Tibial nerve (tissue), 4 donors: Measurements from ENCODE around the gene TPP2. TPM values are rescaled to one million over a fixed set of nuclear protein-coding genes. Genes with fewer than 3 reads are reported as not detected.

Source experiments
- DNase-seq, 2 donors: peaks; one replicate each; pipeline ENCODE4 v3.0.0-alpha.2; 2019; ENCODE audit warnings: low spot score in 2 of 2
- H3K27ac ChIP-seq, 4 donors: fragments of 200-600 bp; sonication (generic) in 3 of 4; one replicate each; pipeline ENCODE4 v1.5.1; 2017 to 2019; ENCODE audit warnings: mild to moderate bottlenecking in 1 of 4
- H3K27me3 ChIP-seq, 2 donors: fragments of 200-600 bp; sonication (generic) in 1 of 2; one replicate each; pipeline versions ENCODE4 v1.5.1 to v1.6.0; 2017 to 2019
- H3K36me3 ChIP-seq, 3 donors: fragments of 200-600 bp; sonication (generic); one replicate each; pipeline ENCODE4 v1.5.1; 2018 to 2019
- H3K4me1 ChIP-seq, 4 donors: fragments of 200-600 bp; sonication (generic) in 3 of 4; one replicate each; pipeline ENCODE4 v1.5.1; 2017 to 2019
- H3K4me3 ChIP-seq, 4 donors: fragments of 200-600 bp; sonication (generic) in 3 of 4; one replicate each; pipeline ENCODE4 v1.5.1; 2017 to 2019; ENCODE audit warnings: mild to moderate bottlenecking in 1 of 4, moderate library complexity in 1 of 4
- H3K9me3 ChIP-seq, 4 donors: fragments of 200-600 bp; sonication (generic) in 3 of 4; one replicate each; pipeline ENCODE4 v1.5.1; 2017 to 2019
- CTCF ChIP-seq, 5 experiments: fragments of 200-600 bp in 3 of 5; fragments of 450-650 bp in 2 of 5; sonication (generic) in 3 of 5; IDR thresholded peaks; one replicate each; pipeline ENCODE4 v1.5.1; 2016 to 2019; ENCODE audit warnings: antibody characterized with exemption in 5 of 5, mild to moderate bottlenecking in 3 of 5, moderate library complexity in 2 of 5
- EP300 ChIP-seq, 2 donors: sonication (generic); formaldehyde crosslinking; IDR thresholded peaks; one replicate each; pipeline ENCODE4 v1.6.1; 2017; ENCODE audit warnings: antibody characterized with exemption in 2 of 2, mild to moderate bottlenecking in 1 of 2
- POLR2A ChIP-seq, 2 donors: fragments of 450-650 bp; IDR thresholded peaks; one replicate each; pipeline ENCODE4 v1.6.1; 2017; ENCODE audit warnings: antibody characterized with exemption in 2 of 2, mild to moderate bottlenecking in 2 of 2, moderate library complexity in 2 of 2
- WGBS, 2 donors: methylation state at CpG; one replicate each; pipeline ENCODE4 v1.1.5; 2018; 5-methylcytosine and 5-hydroxymethylcytosine counted together
- total RNA-seq, 4 donors: library from RNA; depleted of rRNA; stranded (reverse); fragments of >200 nt; gene quantifications; one replicate each; pipeline ENCODE4 v1.1.0, GENCODE V29; 2016

TPP2 gene
- 10 to 100 TPM; 37.8 to 47.5 (median 43.9) TPM for total RNA-seq

GRCh38 chr13:102596147-102597028 lies at the start of gene TPP2:
Gene TPP2 (plus strand): TSS chr13:102596986. CDS start chr13:102597039, 53 bp downstream.
- H3K27me3 ChIP-seq = no peaks in the 10 kb centered on the region
- peak within 1 kb of the TSS; percentile 99 to 100 (median 100) for H3K27ac ChIP-seq
- H3K4me3 ChIP-seq = peak within 1 kb of the TSS; percentile 88 to 99 (median 96)
- H3K4me1 ChIP-seq = peaks cover 0 to 68% (median 31%) of the 10 kb centered on the region in 4 donors
- 0% methylated on average over 24 to 34 of the region's 53 CpGs for WGBS, 2 donors
- DNase-seq = peak; percentile 97 to 99
- peak in 1 of 5 experiments; percentile 29 for TF ChIP-seq CTCF (IDR thresholded peaks at IDR 0.05)
- peak; percentile 72 to 95 for TF ChIP-seq EP300 (IDR thresholded peaks at IDR 0.05)
- peak; percentile 74 to 85 for TF ChIP-seq POLR2A (IDR thresholded peaks at IDR 0.05)
- H3K36me3 ChIP-seq = no peaks in the 10 kb centered on the region
- H3K9me3 ChIP-seq = no peaks in the 10 kb centered on the region

- H3K4me1 ChIP-seq = no peaks in the 10 kb centered on the region
- no peaks in the 10 kb centered on the region for H3K9me3 ChIP-seq
- H3K27me3 ChIP-seq = peaks cover 0 to 3% of the 10 kb centered on the region in 2 donors
- no peak for TF ChIP-seq EP300 (IDR thresholded peaks at IDR 0.05)
- no peak for TF ChIP-seq POLR2A (IDR thresholded peaks at IDR 0.05)
- TF ChIP-seq CTCF (IDR thresholded peaks at IDR 0.05) = no peak
- DNase-seq = no peak
- H3K36me3 ChIP-seq = no peaks in the 10 kb centered on the region
- H3K4me3 ChIP-seq = no peak overlapping the region
- H3K27ac ChIP-seq = no peak overlapping the region
These were observed 48.0 kb upstream of the TPP2 start for GRCh38 chr13:102548811-102549210.

- no peaks in the 10 kb centered on the region for H3K9me3 ChIP-seq
- WGBS, 2 donors = 65 to 68% methylated on average over 7 of the region's 7 CpGs
- TF ChIP-seq EP300 (IDR thresholded peaks at IDR 0.05) (no peak), POLR2A (IDR thresholded peaks at IDR 0.05) (no peak), CTCF (IDR thresholded peaks at IDR 0.05) (no peak)
- no peak for DNase-seq
- H3K27me3 ChIP-seq = peaks cover 0 to 3% of the 10 kb centered on the region in 2 donors
- no peaks in the 10 kb centered on the region for H3K36me3 ChIP-seq
- H3K27ac ChIP-seq = no peak overlapping the region
- no peaks in the 10 kb centered on the region for H3K4me1 ChIP-seq
- no peak overlapping the region for H3K4me3 ChIP-seq
These were observed 46.3 kb upstream of the TPP2 start for GRCh38 chr13:102550507-102550906.

- WGBS, 2 donors = 32 to 34% methylated on average over 6 of the region's 6 CpGs
- peaks cover 0 to 6% (median 0%) of the 10 kb centered on the region in 4 donors for H3K4me1 ChIP-seq
- H3K4me3 ChIP-seq = no peak overlapping the region
- TF ChIP-seq POLR2A (IDR thresholded peaks at IDR 0.05) (no peak), CTCF (IDR thresholded peaks at IDR 0.05) (peak in 4 of 5 experiments; percentile 21 to 53 (median 32))
- no peaks in the 10 kb centered on the region for H3K9me3 ChIP-seq
- H3K27me3 ChIP-seq = no peaks in the 10 kb centered on the region
- no peaks in the 10 kb centered on the region for H3K36me3 ChIP-seq
- H3K27ac ChIP-seq = no peak overlapping the region
- DNase-seq = no peak
These were observed 40.8 kb upstream of the TPP2 start for GRCh38 chr13:102555914-102556553.

- no peaks in the 10 kb centered on the region for H3K36me3 ChIP-seq
- 55 to 67% methylated on average over 3 of the region's 3 CpGs for WGBS, 2 donors
- no peak for TF ChIP-seq EP300 (IDR thresholded peaks at IDR 0.05)
- TF ChIP-seq CTCF (IDR thresholded peaks at IDR 0.05) = no peak
- TF ChIP-seq POLR2A (IDR thresholded peaks at IDR 0.05) = no peak
- no peak overlapping the region for H3K4me3 ChIP-seq
- no peak for DNase-seq
- no peak overlapping the region for H3K27ac ChIP-seq
- no peaks in the 10 kb centered on the region for H3K27me3 ChIP-seq
- peaks cover 0 to 6% (median 0%) of the 10 kb centered on the region in 4 donors for H3K4me1 ChIP-seq
- no peaks in the 10 kb centered on the region for H3K9me3 ChIP-seq
These were observed 40.0 kb upstream of the TPP2 start for GRCh38 chr13:102556806-102557205.
